Vagina (tissue), 2 donors: ENCODE results near the gene LRRC9.

Experiments
- POLR2A ChIP-seq, 2 donors: fragments of 450-650 bp; IDR thresholded peaks; one replicate each; pipeline ENCODE4 v1.6.1; 2017; ENCODE audit warnings: antibody characterized with exemption in 2 of 2, mild to moderate bottlenecking in 2 of 2, moderate library complexity in 2 of 2
- POLR2AphosphoS5 ChIP-seq, 2 donors: sonication (generic); formaldehyde crosslinking; IDR thresholded peaks; one replicate each; pipeline ENCODE4 v1.9.0; 2017; ENCODE audit warnings: antibody characterized with exemption in 2 of 2, mild to moderate bottlenecking in 2 of 2, low read depth in 1 of 2; ENCODE audit not compliant: insufficient read depth in 1 of 2
- TF ChIP-seq, protein P1 (sequence below), 3 experiments: fragments of 450-650 bp in 2 of 3; fragments of 200-600 bp in 1 of 3; sonication (generic) in 1 of 3; IDR thresholded peaks; one replicate each; pipeline ENCODE4 v1.5.1; 2017 to 2019; ENCODE audit warnings: antibody characterized with exemption in 3 of 3, mild to moderate bottlenecking in 2 of 3, moderate library complexity in 2 of 3

- TF ChIP-seq, protein P1, sequence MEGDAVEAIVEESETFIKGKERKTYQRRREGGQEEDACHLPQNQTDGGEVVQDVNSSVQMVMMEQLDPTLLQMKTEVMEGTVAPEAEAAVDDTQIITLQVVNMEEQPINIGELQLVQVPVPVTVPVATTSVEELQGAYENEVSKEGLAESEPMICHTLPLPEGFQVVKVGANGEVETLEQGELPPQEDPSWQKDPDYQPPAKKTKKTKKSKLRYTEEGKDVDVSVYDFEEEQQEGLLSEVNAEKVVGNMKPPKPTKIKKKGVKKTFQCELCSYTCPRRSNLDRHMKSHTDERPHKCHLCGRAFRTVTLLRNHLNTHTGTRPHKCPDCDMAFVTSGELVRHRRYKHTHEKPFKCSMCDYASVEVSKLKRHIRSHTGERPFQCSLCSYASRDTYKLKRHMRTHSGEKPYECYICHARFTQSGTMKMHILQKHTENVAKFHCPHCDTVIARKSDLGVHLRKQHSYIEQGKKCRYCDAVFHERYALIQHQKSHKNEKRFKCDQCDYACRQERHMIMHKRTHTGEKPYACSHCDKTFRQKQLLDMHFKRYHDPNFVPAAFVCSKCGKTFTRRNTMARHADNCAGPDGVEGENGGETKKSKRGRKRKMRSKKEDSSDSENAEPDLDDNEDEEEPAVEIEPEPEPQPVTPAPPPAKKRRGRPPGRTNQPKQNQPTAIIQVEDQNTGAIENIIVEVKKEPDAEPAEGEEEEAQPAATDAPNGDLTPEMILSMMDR (IDR thresholded peaks at IDR 0.05): no peak
- TF ChIP-seq POLR2AphosphoS5 (IDR thresholded peaks at IDR 0.05; ENCODE audit: insufficient read depth in 1 of 2, low read depth in 1 of 2) (no peak), POLR2A (IDR thresholded peaks at IDR 0.05) (no peak)
Observed at GRCh38 chr14:60025571-60025970, 105.6 kb downstream of the LRRC9 start.
